SU-DHL-6 (cell line): ENCODE results near the gene AIFM1.

ENCODE experiments used
- CTCF ChIP-seq: fragments of 200-600 bp; sonication (generic); IDR thresholded peaks from one replicate; pipeline ENCODE4 v1.5.1; 2017; ENCODE audit warnings: antibody characterized with exemption, mild to moderate bottlenecking, low read length, moderate library complexity; ENCODE audit not compliant: insufficient read depth, poor library complexity, severe bottlenecking
- EZH2phosphoT487 ChIP-seq: fragments of 200-600 bp; sonication (generic), shearing (Covaris generic); conservative IDR thresholded peaks from 2 replicates; pipeline ENCODE4 v1.6.1; 2018; ENCODE audit warnings: mild to moderate bottlenecking, antibody characterized with exemption, low read length, moderate library complexity, mixed read lengths

GRCh38 chrX:130130990-130131389 lies 34.7 kb downstream of the AIFM1 start:
- TF ChIP-seq CTCF (no peak), EZH2phosphoT487 (no peak)
